PC-9 (cell line): ENCODE data around the gene ACTN3. TPM values are rescaled to one million over a fixed set of nuclear protein-coding genes. Genes with fewer than 3 reads are reported as not detected.
A peak's percentile ranks its signal among the peaks of the same experiment; 100 is the strongest.

Experiments
- BruUV-seq: library from RNA; stranded (reverse); fragments of 400-500 nt; replicated peaks from 2 replicates; lab custom pipeline; 2021; lab: Mats Ljungman, UMichigan
- CTCF ChIA-PET: fragments of 300-600 bp; sonication (Branson Sonifier 250); formaldehyde crosslinking; loops from one replicate; lab custom pipeline; 2022; ENCODE audit warnings: antibody characterized with exemption; lab: Charles Lee
- POLR2A ChIA-PET: fragments of 300-600 bp; sonication (Branson Sonifier 250); formaldehyde crosslinking; loops from one replicate; lab custom pipeline; 2022; ENCODE audit warnings: antibody characterized with exemption; ENCODE audit not compliant: unreplicated experiment; lab: Charles Lee
- DNase-seq, 2 experiments: peaks; one replicate each; pipeline versions ENCODE4 v3.0.0 to v3.0.0-alpha.2; 2015 to 2022; ENCODE audit warnings: mixed read lengths in 1 of 2
- H2AFZ ChIP-seq: fragments of 200-600 bp; sonication (generic); 2 replicates; pipeline ENCODE4 v1.8.1; 2017; ENCODE audit warnings: antibody characterized with exemption
- H3F3A ChIP-seq: fragments of 200-600 bp; sonication (generic); 2 replicates; pipeline ENCODE4 v1.8.1; 2017; ENCODE audit warnings: antibody characterized with exemption, mild to moderate bottlenecking, low read depth; ENCODE audit not compliant: insufficient read depth
- H3K27ac ChIP-seq: fragments of 200-600 bp; sonication (generic); 2 replicates; pipeline ENCODE4 v1.6.1; 2016; ENCODE audit warnings: mixed run types
- H3K27me3 ChIP-seq: fragments of 200-600 bp; sonication (generic); 2 replicates; pipeline ENCODE4 v1.6.1; 2016; ENCODE audit warnings: low read depth, mixed run types; ENCODE audit not compliant: insufficient read depth
- H3K36me3 ChIP-seq: fragments of 200-600 bp; sonication (generic); 2 replicates; pipeline ENCODE4 v1.6.1; 2016; ENCODE audit warnings: low read depth, mixed run types
- H3K4me1 ChIP-seq: fragments of 200-600 bp; sonication (generic); replicated peaks from 2 replicates; pipeline ENCODE4 v1.6.1; 2016; ENCODE audit warnings: mixed run types; ENCODE audit not compliant: insufficient read depth
- H3K4me2 ChIP-seq: fragments of 200-600 bp; sonication (generic); 2 replicates; pipeline ENCODE4 v1.6.1; 2017; ENCODE audit warnings: mixed run types
- H3K4me3 ChIP-seq: fragments of 200-600 bp; sonication (generic); 2 replicates; pipeline ENCODE4 v1.6.1; 2016; ENCODE audit warnings: mixed run types
- H3K79me2 ChIP-seq: fragments of 200-600 bp; sonication (generic); 2 replicates; pipeline ENCODE4 v1.6.1; 2017; ENCODE audit warnings: low read depth, mixed run types
- H3K9me2 ChIP-seq: fragments of 200-600 bp; sonication (generic); 2 replicates; pipeline ENCODE4 v1.8.1; 2017; ENCODE audit warnings: mild to moderate bottlenecking; ENCODE audit not compliant: insufficient read depth
- H3K9me3 ChIP-seq: fragments of 200-600 bp; sonication (generic); 2 replicates; pipeline ENCODE4 v1.8.1; 2016; ENCODE audit warnings: low read depth; ENCODE audit not compliant: insufficient read depth
- H4K20me1 ChIP-seq: fragments of 200-600 bp; sonication (generic); 2 replicates; pipeline ENCODE4 v1.8.1; 2017; ENCODE audit not compliant: insufficient read depth
- CTCF ChIP-seq: fragments of 200-600 bp; sonication (generic); conservative IDR thresholded peaks from 2 replicates; pipeline ENCODE4 v1.6.1; 2017; ENCODE audit warnings: mixed run types, antibody characterized with exemption, mild to moderate bottlenecking, moderate library complexity
- EZH2 ChIP-seq: fragments of 200-600 bp; sonication (generic); IDR thresholded peaks from 2 replicates; pipeline ENCODE4 v1.8.0; 2017; ENCODE audit warnings: antibody characterized with exemption, low read depth
- intact Hi-C: fragments of 100-400 bp; cut with micrococcal nuclease; formaldehyde crosslinking; loops from one replicate; pipeline ENCODE4 v1.10.0; 2022; ENCODE audit not compliant: unreplicated experiment
- total RNA-seq: library from RNA; stranded (reverse); gene quantifications from 2 replicates; pipeline ENCODE4 v1.2.3, GENCODE V29; 2021

The ACTN3 gene
- total RNA-seq, 1 experiment from 2014 or later: not detected

- H3K4me3 ChIP-seq: peak within 1 kb of the TSS; percentile 56; the same call in 1 of the 2 replicates
These were observed 21.6 kb downstream of the ACTN3 start, which contains the start of gene CTSF for GRCh38 chr11:66568124-66568916. Gene CTSF (minus strand): TSS chr11:66568606. CDS start chr11:66568486, 120 bp downstream.

GRCh38 chr11:66569076-66569475 is 22.4 kb downstream of the ACTN3 start:
- H3K9me2 ChIP-seq: no peaks in the 10 kb centered on the region
- H3F3A ChIP-seq: no peaks in the 10 kb centered on the region
- intact Hi-C loops: loop anchor here (2.0 kb wide), 1 partner anchor 22 kb away; the partner anchor contains the start of genes ACTN3 and ZDHHC24
- no peak overlapping the region; the same call in 1 of the 2 replicates for H2AFZ ChIP-seq
- peaks cover 29% of the 10 kb centered on the region for H3K27me3 ChIP-seq
- H3K4me3 ChIP-seq: no peak overlapping the region
- ChIA-PET CTCF (no interaction called here), POLR2A (interaction anchor here (0.5 to 0.9 kb wide), 5 partner anchors 9 to 280 kb away, joined by 3 to 9 read pairs (median 4); partner anchors contain the start of genes RBM14 and YIF1A)
- peaks cover 5% of the 10 kb centered on the region; the same call in 1 of the 2 replicates for H3K4me1 ChIP-seq
- DNase-seq: no peak
- H3K36me3 ChIP-seq: no peaks in the 10 kb centered on the region
- no peaks in the 10 kb centered on the region for H3K9me3 ChIP-seq
- H3K27ac ChIP-seq: no peak overlapping the region
- no peaks in the 10 kb centered on the region for H4K20me1 ChIP-seq
- H3K79me2 ChIP-seq: no peaks in the 10 kb centered on the region
- TF ChIP-seq CTCF: no peak
- no peak for TF ChIP-seq EZH2
- H3K4me2 ChIP-seq: peak overlapping the region; percentile 66; the same call in 1 of the 2 replicates
- no TSS peak for BruUV-seq

More at GRCh38 chr11:66568124-66568916, 21.6 kb downstream of the ACTN3 start, which contains the start of gene CTSF:
- no peak within 1 kb of the TSS for H3K27ac ChIP-seq
- H3K27me3 ChIP-seq: peaks cover 21% of the 10 kb centered on the region
- H4K20me1 ChIP-seq: no peaks in the 10 kb centered on the region
- no peaks in the 10 kb centered on the region for H3K9me2 ChIP-seq
- CTCF ChIA-PET: no interaction called here
- BruUV-seq: no TSS peak
- H3F3A ChIP-seq: no peaks in the 10 kb centered on the region
- peaks cover 5% of the 10 kb centered on the region; the same call in 1 of the 2 replicates for H3K4me1 ChIP-seq
- no peaks in the 10 kb centered on the region for H3K36me3 ChIP-seq
- H2AFZ ChIP-seq: peak within 1 kb of the TSS; percentile 64
- TF ChIP-seq EZH2 (no peak), CTCF (no peak)
- POLR2A ChIA-PET: interaction anchor here (0.5 to 0.9 kb wide), 4 partner anchors 22 to 279 kb away, joined by 3 to 9 read pairs (median 5); partner anchors contain the start of genes RBM14, YIF1A and ZDHHC24
- H3K79me2 ChIP-seq: no peaks in the 10 kb centered on the region
- no peaks in the 10 kb centered on the region for H3K9me3 ChIP-seq
- intact Hi-C loops: loop anchor here (2.0 kb wide), 1 partner anchor 22 kb away; the partner anchor contains the start of genes ACTN3 and ZDHHC24
- peak; percentile 61 to 84 for DNase-seq
- peak within 1 kb of the TSS; percentile 66 for H3K4me2 ChIP-seq

GRCh38 chr11:66570079-66570849 is 23.6 kb downstream of the ACTN3 start:
- Histone ChIP-seq H3K4me2 (no peak overlapping the region), H2AFZ (no peak overlapping the region), H3K4me3 (no peak overlapping the region), H3K27ac (no peak overlapping the region), H3K9me2 (no peaks in the 10 kb centered on the region), H3F3A (no peaks in the 10 kb centered on the region), H3K27me3 (peaks cover 41% of the 10 kb centered on the region), H3K4me1 (peaks cover 5% of the 10 kb centered on the region; the same call in 1 of the 2 replicates), H3K36me3 (no peaks in the 10 kb centered on the region), H4K20me1 (no peaks in the 10 kb centered on the region), H3K79me2 (no peaks in the 10 kb centered on the region), H3K9me3 (no peaks in the 10 kb centered on the region)
- ChIA-PET CTCF (interaction anchor here (0.6 kb wide), 1 partner anchor 725 kb away, joined by 3 read pairs; no protein-coding TSS in a partner anchor), POLR2A (no interaction called here)
- no peak for TF ChIP-seq EZH2
- no peak for TF ChIP-seq CTCF
- DNase-seq: no peak
- BruUV-seq: no TSS peak
- intact Hi-C loops: no loop called here
